MM.1S (cell line): ENCODE results near the gene SOX13.

Experiments
- DNase-seq: peaks from one replicate; pipeline ENCODE4 v3.0.0-alpha.2; 2015
- H2AFZ ChIP-seq: fragments of 300-600 bp; sonication (generic); 2 replicates; pipeline ENCODE4 v1.6.0; 2016; ENCODE audit warnings: antibody characterized with exemption, low read length
- H3F3A ChIP-seq: fragments of 300-600 bp; sonication (generic); 2 replicates; pipeline ENCODE4 v1.6.1; 2016; ENCODE audit warnings: mild to moderate bottlenecking, antibody characterized with exemption, low read length, moderate library complexity, mixed read lengths; ENCODE audit not compliant: insufficient read depth
- H3K27ac ChIP-seq: fragments of 300-600 bp; sonication (generic); 2 replicates; pipeline ENCODE4 v1.5.1; 2016; ENCODE audit warnings: mild to moderate bottlenecking, low read length
- H3K27me3 ChIP-seq: fragments of 300-600 bp; sonication (generic); replicated peaks from 2 replicates; pipeline ENCODE4 v1.6.0; 2016; ENCODE audit warnings: low read length; ENCODE audit not compliant: insufficient read depth
- H3K36me3 ChIP-seq: fragments of 300-600 bp; sonication (generic); replicated peaks from 2 replicates; pipeline ENCODE4 v1.6.1; 2016; ENCODE audit warnings: mild to moderate bottlenecking, low read length, mixed read lengths; ENCODE audit not compliant: insufficient read depth
- H3K4me1 ChIP-seq: fragments of 300-600 bp; sonication (generic); 2 replicates; pipeline ENCODE4 v1.6.1; 2016; ENCODE audit warnings: low read length, mixed read lengths
- H3K4me2 ChIP-seq: fragments of 300-600 bp; sonication (generic); 2 replicates; pipeline ENCODE4 v1.6.0; 2016; ENCODE audit warnings: low read depth, low read length
- H3K4me3 ChIP-seq: fragments of 300-600 bp; sonication (generic); 2 replicates; pipeline ENCODE4 v1.5.1; 2016; ENCODE audit warnings: low read length, mixed read lengths
- H3K79me2 ChIP-seq: fragments of 300-600 bp; sonication (generic); 2 replicates; pipeline ENCODE4 v1.6.1; 2016; ENCODE audit warnings: mixed run types, low read length, mixed read lengths
- H3K9ac ChIP-seq: fragments of 300-600 bp; sonication (generic); 2 replicates; pipeline ENCODE4 v1.6.1; 2016; ENCODE audit warnings: low read length, mixed read lengths
- H3K9me2 ChIP-seq: fragments of 300-600 bp; sonication (generic); replicated peaks from 2 replicates; pipeline ENCODE4 v1.6.1; 2016; ENCODE audit warnings: mild to moderate bottlenecking, low read length, mixed read lengths; ENCODE audit not compliant: insufficient read depth
- H3K9me3 ChIP-seq: fragments of 300-600 bp; sonication (generic); replicated peaks from 2 replicates; pipeline ENCODE4 v1.6.1; 2016; ENCODE audit warnings: mild to moderate bottlenecking, low read length, mixed read lengths; ENCODE audit not compliant: insufficient read depth
- H4K20me1 ChIP-seq: fragments of 300-600 bp; sonication (generic); 2 replicates; pipeline ENCODE4 v1.6.1; 2016; ENCODE audit warnings: mild to moderate bottlenecking, low read length, moderate library complexity, mixed read lengths; ENCODE audit not compliant: insufficient read depth
- EZH2 ChIP-seq: fragments of 300-600 bp; sonication (generic); optimal IDR thresholded peaks from 2 replicates; pipeline ENCODE3; 2017; ENCODE audit warnings: low read depth, mild to moderate bottlenecking, antibody characterized with exemption, low read length, mixed read lengths
- EZH2phosphoT487 ChIP-seq: fragments of 300-600 bp; sonication (generic); IDR thresholded peaks from 2 replicates; pipeline ENCODE4 v1.6.1; 2018; ENCODE audit warnings: antibody characterized with exemption, low read length
- TF ChIP-seq, protein P1 (sequence below): fragments of 300-600 bp; sonication (generic); IDR thresholded peaks from 2 replicates; pipeline ENCODE4 v1.5.1; 2016; ENCODE audit warnings: antibody characterized with exemption, low read length, mixed read lengths

SOX13 gene

DNA sequence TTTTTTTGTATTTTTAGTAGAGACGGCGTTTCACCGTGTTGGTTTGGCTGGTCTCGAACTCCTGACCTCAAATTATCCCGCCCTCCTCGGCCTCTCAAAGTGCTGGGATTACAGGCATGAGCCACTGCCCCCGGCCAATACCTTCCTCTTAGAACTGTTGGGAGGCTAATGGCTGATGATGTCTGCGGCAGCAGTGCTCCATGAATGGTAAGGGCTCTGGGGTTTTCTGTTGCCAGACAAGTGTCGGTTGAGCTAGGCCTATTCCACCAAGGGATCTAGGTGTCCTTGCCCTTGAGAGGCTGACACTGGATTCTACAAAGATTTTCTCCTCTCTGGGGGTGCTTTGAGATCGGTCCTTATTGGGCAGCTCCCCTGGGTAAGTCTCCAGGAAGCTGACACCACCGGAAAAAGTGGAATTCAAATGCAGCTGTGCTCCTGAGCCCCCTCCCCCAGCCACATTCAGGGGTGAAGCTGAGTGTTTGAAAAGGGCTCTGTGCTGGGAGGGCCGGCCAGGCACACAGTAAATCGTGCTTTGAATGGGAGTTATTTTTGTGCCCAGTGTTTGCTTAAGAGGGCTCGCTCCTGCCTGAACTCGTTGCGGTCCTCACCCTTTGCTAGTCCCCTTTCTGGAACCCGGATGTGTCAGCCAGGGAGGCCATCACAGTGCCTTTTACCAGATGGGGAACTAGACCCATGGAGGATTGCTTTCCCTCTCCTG, 5.2 kb downstream of the SOX13 start:
- TF ChIP-seq, protein P1, sequence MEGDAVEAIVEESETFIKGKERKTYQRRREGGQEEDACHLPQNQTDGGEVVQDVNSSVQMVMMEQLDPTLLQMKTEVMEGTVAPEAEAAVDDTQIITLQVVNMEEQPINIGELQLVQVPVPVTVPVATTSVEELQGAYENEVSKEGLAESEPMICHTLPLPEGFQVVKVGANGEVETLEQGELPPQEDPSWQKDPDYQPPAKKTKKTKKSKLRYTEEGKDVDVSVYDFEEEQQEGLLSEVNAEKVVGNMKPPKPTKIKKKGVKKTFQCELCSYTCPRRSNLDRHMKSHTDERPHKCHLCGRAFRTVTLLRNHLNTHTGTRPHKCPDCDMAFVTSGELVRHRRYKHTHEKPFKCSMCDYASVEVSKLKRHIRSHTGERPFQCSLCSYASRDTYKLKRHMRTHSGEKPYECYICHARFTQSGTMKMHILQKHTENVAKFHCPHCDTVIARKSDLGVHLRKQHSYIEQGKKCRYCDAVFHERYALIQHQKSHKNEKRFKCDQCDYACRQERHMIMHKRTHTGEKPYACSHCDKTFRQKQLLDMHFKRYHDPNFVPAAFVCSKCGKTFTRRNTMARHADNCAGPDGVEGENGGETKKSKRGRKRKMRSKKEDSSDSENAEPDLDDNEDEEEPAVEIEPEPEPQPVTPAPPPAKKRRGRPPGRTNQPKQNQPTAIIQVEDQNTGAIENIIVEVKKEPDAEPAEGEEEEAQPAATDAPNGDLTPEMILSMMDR = no peak
- TF ChIP-seq EZH2 (no peak), EZH2phosphoT487 (no peak)
- Histone ChIP-seq H3K4me3 (no peak overlapping the region), H3K36me3 (no peaks in the 10 kb centered on the region), H3K9ac (no peak overlapping the region), H2AFZ (no peak overlapping the region), H3K9me3 (no peaks in the 10 kb centered on the region), H3K4me2 (no peak overlapping the region), H3K9me2 (no peaks in the 10 kb centered on the region), H3F3A (no peaks in the 10 kb centered on the region), H3K27me3 (peaks cover 17% of the 10 kb centered on the region), H4K20me1 (no peaks in the 10 kb centered on the region), H3K79me2 (no peaks in the 10 kb centered on the region), H3K27ac (no peak overlapping the region), H3K4me1 (peaks cover 4% of the 10 kb centered on the region; the same call in 1 of the 2 replicates)
- no peak for DNase-seq

DNA sequence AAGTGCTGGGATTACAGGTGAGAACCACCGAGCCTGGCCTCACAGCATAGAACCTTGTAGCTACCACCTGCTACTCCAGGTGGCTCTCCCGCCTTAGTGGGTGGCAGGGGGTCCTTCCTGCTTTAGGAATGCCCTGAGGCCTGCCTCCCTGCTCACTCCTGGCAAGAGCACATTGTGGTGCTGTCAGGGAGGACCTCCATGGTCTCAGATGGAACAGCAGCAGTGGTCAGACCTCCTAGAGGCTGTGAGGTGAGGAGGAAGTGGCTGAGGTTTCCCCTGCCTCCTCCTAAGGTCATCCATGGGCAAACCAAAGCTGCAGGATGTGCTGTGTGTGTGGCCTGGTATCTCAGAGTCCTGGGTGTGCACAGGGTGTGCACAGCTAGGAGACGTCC, 6.7 kb downstream of the SOX13 start:
- Histone ChIP-seq H2AFZ (no peak overlapping the region), H3K9me3 (no peaks in the 10 kb centered on the region), H4K20me1 (no peaks in the 10 kb centered on the region), H3K9me2 (no peaks in the 10 kb centered on the region), H3K27ac (no peak overlapping the region), H3F3A (no peaks in the 10 kb centered on the region), H3K4me2 (no peak overlapping the region), H3K4me1 (0 out of 2 replicates have a peak, but pooled peaks cover 5% of the 10 kb centered on the region), H3K9ac (no peak overlapping the region), H3K79me2 (no peaks in the 10 kb centered on the region), H3K4me3 (no peak overlapping the region), H3K27me3 (peaks cover 6% of the 10 kb centered on the region), H3K36me3 (no peaks in the 10 kb centered on the region)
- TF ChIP-seq, protein P1 = no peak
- TF ChIP-seq EZH2 (no peak), EZH2phosphoT487 (no peak)
- no peak for DNase-seq

DNA sequence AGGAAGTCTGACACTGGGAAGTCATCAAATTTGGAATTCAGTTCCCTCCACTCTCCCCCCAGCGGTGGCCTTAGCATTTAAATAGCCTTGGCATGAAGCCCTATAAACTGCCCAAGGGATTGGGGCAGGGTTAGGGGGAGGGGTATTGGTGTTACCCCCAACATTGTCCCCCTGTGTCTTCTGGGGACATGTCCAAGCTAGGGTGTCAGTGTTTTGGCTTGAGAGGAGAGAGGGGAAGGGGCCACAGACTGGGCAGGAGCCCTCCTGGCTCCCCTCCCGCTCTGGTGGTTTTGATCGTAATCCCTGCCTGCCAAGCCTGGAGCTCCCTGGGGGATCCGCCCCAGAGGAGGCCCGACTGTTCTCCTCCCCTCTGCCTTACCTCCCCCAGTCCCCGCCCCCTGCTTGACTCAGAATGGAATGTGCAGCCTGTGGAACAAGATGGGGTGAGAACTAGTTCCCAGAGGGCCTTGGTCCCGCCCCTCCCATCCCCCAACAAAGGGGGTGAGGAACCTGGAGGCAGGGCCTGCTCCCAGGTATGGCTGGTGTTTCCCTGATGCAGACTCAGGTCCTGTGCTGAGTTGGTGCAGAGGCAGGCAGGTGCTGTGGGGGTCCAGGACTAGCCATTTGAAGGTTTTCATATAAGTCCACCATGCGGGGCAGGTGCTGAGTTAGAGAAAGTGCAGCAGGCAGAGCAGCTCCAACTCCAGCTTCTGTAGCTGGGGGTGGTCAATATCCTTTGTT, 7.4 kb downstream of the SOX13 start:
- Histone ChIP-seq H3K4me2 (no peak overlapping the region), H2AFZ (no peak overlapping the region), H3K27me3 (0 out of 2 replicates have a peak, but pooled peaks cover 3% of the 10 kb centered on the region), H3K36me3 (no peaks in the 10 kb centered on the region), H3K9me3 (no peaks in the 10 kb centered on the region), H3F3A (no peaks in the 10 kb centered on the region), H3K27ac (no peak overlapping the region), H3K79me2 (no peaks in the 10 kb centered on the region), H3K4me1 (0 out of 2 replicates have a peak, but pooled peaks cover 5% of the 10 kb centered on the region), H3K4me3 (no peak overlapping the region), H3K9me2 (no peaks in the 10 kb centered on the region), H4K20me1 (no peaks in the 10 kb centered on the region), H3K9ac (no peak overlapping the region)
- TF ChIP-seq EZH2 (no peak), EZH2phosphoT487 (no peak)
- TF ChIP-seq, protein P1 = no peak
- DNase-seq = no peak
